Fibroblast of upper back skin (primary cell): ENCODE measurements around the gene GRB2.

Experiments
- DNase-seq: peaks from one replicate; pipeline ENCODE4 v3.0.0-alpha.2; 2013

GRB2 gene

GRCh38 chr17:75271955-75272847, 133.3 kb downstream of the GRB2 start:
- peak; percentile 20 for DNase-seq

DNA sequence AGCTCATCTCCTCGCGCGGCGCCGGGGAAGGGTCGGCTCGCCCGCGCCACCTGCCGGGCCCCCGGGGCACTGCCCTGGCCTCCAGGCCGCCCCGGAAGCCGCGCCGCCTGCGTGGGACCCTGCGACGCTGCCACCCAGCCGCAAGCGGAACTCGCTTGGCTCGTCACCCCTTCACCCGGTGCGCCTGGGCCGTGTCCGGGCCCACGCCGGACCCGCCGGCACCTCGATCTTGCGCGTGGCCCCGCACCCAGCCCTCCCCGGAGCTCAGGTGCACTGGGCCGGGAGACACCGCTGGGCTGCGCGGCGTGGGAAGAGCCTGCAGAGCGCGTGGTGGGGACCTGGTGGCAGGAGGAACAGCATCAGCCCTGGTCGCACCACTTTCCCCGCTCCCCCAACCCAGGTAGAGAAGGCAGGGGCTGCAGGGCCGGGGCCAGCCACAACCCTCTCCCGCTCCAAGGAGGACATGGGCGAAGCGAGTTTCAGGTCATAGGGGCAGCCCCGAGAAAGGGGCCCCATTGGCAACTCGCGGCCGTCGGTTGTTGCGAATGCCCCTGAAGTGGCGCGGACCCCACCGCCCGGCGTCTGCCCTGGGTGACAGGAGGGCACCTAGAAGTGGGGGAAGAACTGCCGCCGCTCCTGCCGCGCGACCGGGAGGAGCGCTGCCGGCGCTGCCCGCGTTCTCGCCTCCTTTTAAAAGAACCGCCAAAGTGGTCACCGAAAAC, 134.1 kb downstream of the GRB2 start:
- peak; percentile 53 for DNase-seq

DNA sequence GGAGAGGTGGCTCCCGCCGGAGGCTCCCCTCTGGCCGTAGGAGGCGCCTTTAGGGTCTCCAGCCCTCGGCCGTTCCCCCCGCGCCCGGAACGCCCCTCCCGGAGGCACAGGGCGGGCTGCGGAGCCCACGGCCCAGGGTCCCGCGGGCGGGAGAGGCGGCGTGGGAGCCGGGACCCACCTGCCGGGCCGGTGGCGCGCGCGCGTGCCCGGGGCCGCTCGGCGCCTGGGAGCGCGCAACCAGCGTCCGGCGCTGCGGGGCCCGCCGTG, 134.6 kb downstream of the GRB2 start, which contains the start of gene MIF4GD:
TSS of gene MIF4GD (minus strand) at position 266 of the 267 bp plus-strand sequence. CDS start 1,036 bp downstream, outside the sequence.
- DNase-seq, result no peak

DNA sequence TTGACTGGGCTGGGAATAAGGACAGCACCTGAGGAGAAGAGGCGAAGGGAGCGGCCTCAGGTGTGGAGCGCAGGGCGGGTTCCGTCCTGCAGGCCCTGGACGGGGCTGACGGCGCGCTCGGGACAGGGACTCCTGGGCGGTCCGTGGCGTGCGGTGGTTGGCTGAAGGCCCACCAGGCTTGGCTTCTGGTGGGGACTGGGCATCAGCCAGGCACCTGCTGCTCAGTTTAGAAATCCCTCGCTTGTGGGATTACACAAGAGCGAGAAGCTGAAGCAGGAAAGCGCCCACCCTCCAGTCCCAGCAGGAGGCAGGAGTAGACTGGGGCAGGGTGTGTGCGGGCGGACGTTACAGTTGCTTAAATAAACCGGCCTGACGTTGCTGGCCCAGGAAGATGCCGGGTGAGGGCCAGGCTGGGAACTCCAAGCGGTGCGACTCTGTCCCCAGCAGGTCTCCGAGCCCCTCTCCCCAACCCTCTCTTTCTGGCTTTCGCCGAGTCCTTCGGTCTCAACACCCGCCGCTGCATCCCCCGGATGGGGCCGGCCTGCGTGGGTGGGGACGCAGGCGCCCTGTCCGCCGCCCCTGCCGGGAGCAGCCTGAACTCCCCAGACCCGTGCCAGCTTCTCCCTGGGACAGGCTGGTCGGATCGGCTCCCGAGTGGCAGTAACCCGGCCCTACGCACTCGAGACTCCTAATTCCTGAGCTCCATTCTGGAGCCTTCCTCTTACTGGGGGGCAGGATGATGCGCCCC, 135.1 kb downstream of the GRB2 start:
- peak; percentile 60 for DNase-seq

GRCh38 chr17:75269844-75270217, 135.6 kb downstream of the GRB2 start:
- no peak for DNase-seq
